SK-N-SH (cell line): ENCODE results near the gene SPATA31D4. TPM values are rescaled to one million over a fixed set of nuclear protein-coding genes. Genes with fewer than 3 reads are reported as not detected.

ENCODE experiments used
- CTCF ChIA-PET: fragments of 300-600, 350-600 bp; formaldehyde crosslinking; extraction: SDS; loops from one replicate; lab custom pipeline; 2021; lab: Yijun Ruan, JAX
- POLR2A ChIA-PET: fragments of 350-600 bp; sonication (Branson Sonifier 250); formaldehyde crosslinking; extraction: SDS; loops from one replicate; lab custom pipeline; 2020; ENCODE audit warnings: antibody characterized with exemption, inconsistent platforms; lab: Yijun Ruan, JAX
- DNase-seq: peaks from one replicate; pipeline ENCODE4 v3.0.0; 2012
- H2AFZ ChIP-seq: fragments of 200-600 bp; sonication (generic); 2 replicates; pipeline ENCODE4 v1.8.1; 2016; ENCODE audit warnings: antibody characterized with exemption, mild to moderate bottlenecking, low read depth
- H3F3A ChIP-seq: fragments of 200-600 bp; sonication (generic); replicated peaks from 2 replicates; pipeline ENCODE3; 2016; ENCODE audit warnings: antibody characterized with exemption, mild to moderate bottlenecking; ENCODE audit not compliant: insufficient read depth
- H3K27ac ChIP-seq, 2 experiments: fragments of 200-500 bp in 1 of 2; fragments of 200-600 bp in 1 of 2; sonication (Bioruptor generic) in 1 of 2; sonication (generic), shearing (Covaris generic) in 1 of 2; 2 replicates each; pipeline versions ENCODE4 v1.5.1 to v1.6.1; 2014 to 2016; ENCODE audit warnings: low read depth in 2 of 2, inconsistent platforms in 1 of 2, low read length in 1 of 2, mild to moderate bottlenecking in 1 of 2, mixed read lengths in 1 of 2
- H3K27me3 ChIP-seq: fragments of 200-600 bp; sonication (generic), shearing (Covaris generic); 2 replicates; pipeline ENCODE4 v1.6.1; 2016; ENCODE audit warnings: mixed run types; ENCODE audit not compliant: insufficient read depth
- H3K36me3 ChIP-seq, 2 experiments: fragments of 200-500 bp in 1 of 2; fragments of 200-600 bp in 1 of 2; sonication (Bioruptor generic) in 1 of 2; sonication (generic) in 1 of 2; replicated peaks in 1 of 2; 2 replicates each; pipeline versions ENCODE3 to v1.5.1; 2014 to 2016; ENCODE audit warnings: low read length in 1 of 2, mild to moderate bottlenecking in 1 of 2; ENCODE audit not compliant: insufficient read depth in 2 of 2, control insufficient read depth in 1 of 2
- H3K4me1 ChIP-seq, 2 experiments: fragments of 200-500 bp in 1 of 2; fragments of 200-600 bp in 1 of 2; sonication (Bioruptor generic) in 1 of 2; sonication (generic), shearing (Covaris generic) in 1 of 2; 2 replicates each; pipeline versions ENCODE4 v1.5.1 to v1.6.1; 2014 to 2016; ENCODE audit warnings: low read depth in 1 of 2, low read length in 1 of 2, mixed run types in 1 of 2; ENCODE audit not compliant: insufficient read depth in 2 of 2, control insufficient read depth in 1 of 2
- H3K4me2 ChIP-seq: fragments of 200-600 bp; sonication (generic), shearing (Covaris generic); 2 replicates; pipeline ENCODE4 v1.6.1; 2017; ENCODE audit warnings: mixed run types
- H3K4me3 ChIP-seq, 2 experiments: fragments of 200-500 bp in 1 of 2; fragments of 200-600 bp in 1 of 2; sonication (Bioruptor generic) in 1 of 2; sonication (generic), shearing (Covaris generic) in 1 of 2; 2 replicates each; pipeline versions ENCODE4 v1.5.1 to v1.8.1; 2014 to 2016; ENCODE audit warnings: low read depth in 2 of 2, inconsistent platforms in 1 of 2, low read length in 1 of 2, mild to moderate bottlenecking in 1 of 2, mixed read lengths in 1 of 2, moderate library complexity in 1 of 2
- H3K79me2 ChIP-seq: fragments of 200-600 bp; sonication (generic); 2 replicates; pipeline ENCODE4 v1.8.1; 2017; ENCODE audit warnings: mild to moderate bottlenecking; ENCODE audit not compliant: insufficient read depth
- H3K9ac ChIP-seq: fragments of 200-600 bp; sonication (generic); 2 replicates; pipeline ENCODE4 v1.6.1; 2017; ENCODE audit warnings: mixed run types
- H3K9me2 ChIP-seq: fragments of 200-600 bp; sonication (generic); 2 replicates; pipeline ENCODE4 v1.6.1; 2017; ENCODE audit warnings: mixed run types
- H3K9me3 ChIP-seq: fragments of 200-600 bp; sonication (generic); 2 replicates; pipeline ENCODE4 v1.6.1; 2017; ENCODE audit warnings: mixed run types, mild to moderate bottlenecking, moderate library complexity
- H4K20me1 ChIP-seq: fragments of 200-600 bp; sonication (generic); 2 replicates; pipeline ENCODE4 v1.6.1; 2017; ENCODE audit warnings: mild to moderate bottlenecking, mixed run types; ENCODE audit not compliant: insufficient read depth
- EP300 ChIP-seq, 2 experiments: IDR thresholded peaks; 2 replicates each; pipeline versions ENCODE4 v1.4.0 to v1.6.1; 2012; ENCODE audit warnings: borderline replicate concordance in 1 of 2, low read depth in 1 of 2, low read length in 1 of 2
- FOSL2 ChIP-seq: IDR thresholded peaks from 2 replicates; pipeline ENCODE4 v1.4.0; 2012; ENCODE audit warnings: low read depth, mild to moderate bottlenecking, moderate library complexity, borderline replicate concordance
- FOXJ3 ChIP-seq: sonication (generic); formaldehyde crosslinking; IDR thresholded peaks from 2 replicates; pipeline ENCODE4 v1.5.1; 2020; ENCODE audit warnings: mild to moderate bottlenecking, missing genetic modification reagents
- FOXM1 ChIP-seq: IDR thresholded peaks from 2 replicates; pipeline ENCODE4 v1.4.0; 2012; ENCODE audit warnings: low read depth, mild to moderate bottlenecking
- MXI1 ChIP-seq: IDR thresholded peaks from 2 replicates; pipeline ENCODE4 v1.6.1; 2012; ENCODE audit warnings: mild to moderate bottlenecking, low read depth, low read length, improper control_type of control experiment
- NFIC ChIP-seq: IDR thresholded peaks from 2 replicates; pipeline ENCODE4 v1.4.0; 2012; ENCODE audit warnings: borderline replicate concordance
- NRF1 ChIP-seq: IDR thresholded peaks from 2 replicates; pipeline ENCODE4 v1.6.1; 2012; ENCODE audit warnings: low read depth, mild to moderate bottlenecking, low read length
- RCOR1 ChIP-seq: fragments of 150-350 bp; IDR thresholded peaks from 2 replicates; pipeline ENCODE4 v1.6.1; 2017; ENCODE audit warnings: antibody characterized with exemption, low read length
- REST ChIP-seq: IDR thresholded peaks from 2 replicates; pipeline ENCODE4 v1.6.1; 2012; ENCODE audit warnings: mild to moderate bottlenecking, low read depth, low read length, moderate library complexity
- RFX5 ChIP-seq: IDR thresholded peaks from 2 replicates; pipeline ENCODE4 v1.6.1; 2012; ENCODE audit warnings: mild to moderate bottlenecking, improper control_type of control experiment, low read length
- RXRA ChIP-seq: IDR thresholded peaks from 2 replicates; pipeline ENCODE4 v1.4.0; 2012; ENCODE audit warnings: low read depth, mild to moderate bottlenecking, borderline replicate concordance
- TEAD4 ChIP-seq: IDR thresholded peaks from 2 replicates; pipeline ENCODE4 v1.4.0; 2012; ENCODE audit warnings: mild to moderate bottlenecking, borderline replicate concordance; ENCODE audit not compliant: insufficient read depth
- YY1 ChIP-seq: IDR thresholded peaks from 2 replicates; pipeline ENCODE4 v1.4.0; 2012; ENCODE audit warnings: low read depth, mild to moderate bottlenecking
- WGBS: methylation state at CpG from one replicate; pipeline ENCODE4 v1.1.6; 2017; ENCODE audit warnings: low lambda C conversion rate; 5-methylcytosine and 5-hydroxymethylcytosine counted together
- polyA plus RNA-seq, 3 experiments: library from polyadenylated mRNA; depleted of rRNA; stranded (reverse); fragments of >200 nt; gene quantifications; 2 replicates each; pipeline ENCODE4 v1.2.3, GENCODE V29; 2012
- TF ChIP-seq, protein P1 (sequence below): IDR thresholded peaks from 2 replicates; pipeline ENCODE4 v1.4.0; 2012; ENCODE audit warnings: low read depth, borderline replicate concordance
- TF ChIP-seq, protein P2 (sequence below): fragments of 200-600 bp; sonication (generic); IDR thresholded peaks from 2 replicates; pipeline ENCODE4 v1.6.1; 2017; ENCODE audit warnings: antibody characterized with exemption, mild to moderate bottlenecking, moderate library complexity
- TF ChIP-seq, protein P3 (sequence below): IDR thresholded peaks from 2 replicates; pipeline ENCODE4; 2012

Gene SPATA31D4
- polyA plus RNA-seq, 1 of the 3 experiments (the other 2 are of a cell fraction): not detected

DNA sequence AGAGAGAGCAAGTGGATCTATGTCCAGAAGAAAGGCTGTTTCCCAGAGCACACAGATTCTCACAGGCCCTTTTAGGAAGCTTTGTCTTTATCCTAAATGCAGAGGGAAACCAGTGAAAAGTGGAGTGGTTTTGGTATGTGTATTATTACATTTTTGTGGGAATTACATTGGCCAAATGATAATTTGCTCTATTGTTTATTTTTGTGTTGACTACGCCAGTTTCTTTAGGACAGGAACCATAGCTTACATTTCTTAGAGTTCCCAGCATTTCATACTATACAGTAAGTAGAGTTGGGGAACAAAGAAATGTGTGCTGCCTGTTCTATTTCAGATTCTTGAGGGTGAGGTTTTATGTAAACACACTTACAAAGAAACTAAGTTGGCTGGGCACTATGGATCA, 29.4 kb upstream of the SPATA31D4 start:
- H3K4me2 ChIP-seq: no peak overlapping the region

More for the DNA sequence above, 29.4 kb upstream of the SPATA31D4 start:
- Histone ChIP-seq H3K9me2 (no peaks in the 10 kb centered on the region), H2AFZ (no peak overlapping the region), H3K79me2 (no peaks in the 10 kb centered on the region), H3F3A (peaks cover 6% of the 10 kb centered on the region), H3K9ac (no peak overlapping the region), H3K9me3 (no peaks in the 10 kb centered on the region), H3K4me3 (no peak overlapping the region), H3K36me3 (no peaks in the 10 kb centered on the region), H3K27me3 (no peaks in the 10 kb centered on the region), H3K4me1 (no peaks in the 10 kb centered on the region; a peak in 1 of 4 replicates), H3K27ac (no peak overlapping the region), H4K20me1 (no peaks in the 10 kb centered on the region)
- 91% methylated on average over 1 of the region's 1 CpG for WGBS
- ChIA-PET CTCF (no interaction called here), POLR2A (no interaction called here)
- DNase-seq: no peak
- TF ChIP-seq FOXM1: no peak
- TF ChIP-seq FOSL2: no peak
- TF ChIP-seq YY1: no peak
- TF ChIP-seq REST: no peak
- TF ChIP-seq, protein P1, sequence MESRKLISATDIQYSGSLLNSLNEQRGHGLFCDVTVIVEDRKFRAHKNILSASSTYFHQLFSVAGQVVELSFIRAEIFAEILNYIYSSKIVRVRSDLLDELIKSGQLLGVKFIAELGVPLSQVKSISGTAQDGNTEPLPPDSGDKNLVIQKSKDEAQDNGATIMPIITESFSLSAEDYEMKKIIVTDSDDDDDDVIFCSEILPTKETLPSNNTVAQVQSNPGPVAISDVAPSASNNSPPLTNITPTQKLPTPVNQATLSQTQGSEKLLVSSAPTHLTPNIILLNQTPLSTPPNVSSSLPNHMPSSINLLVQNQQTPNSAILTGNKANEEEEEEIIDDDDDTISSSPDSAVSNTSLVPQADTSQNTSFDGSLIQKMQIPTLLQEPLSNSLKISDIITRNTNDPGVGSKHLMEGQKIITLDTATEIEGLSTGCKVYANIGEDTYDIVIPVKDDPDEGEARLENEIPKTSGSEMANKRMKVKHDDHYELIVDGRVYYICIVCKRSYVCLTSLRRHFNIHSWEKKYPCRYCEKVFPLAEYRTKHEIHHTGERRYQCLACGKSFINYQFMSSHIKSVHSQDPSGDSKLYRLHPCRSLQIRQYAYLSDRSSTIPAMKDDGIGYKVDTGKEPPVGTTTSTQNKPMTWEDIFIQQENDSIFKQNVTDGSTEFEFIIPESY: no peak
- no peak for TF ChIP-seq RFX5
- TF ChIP-seq NFIC: no peak
- TF ChIP-seq, protein P2, sequence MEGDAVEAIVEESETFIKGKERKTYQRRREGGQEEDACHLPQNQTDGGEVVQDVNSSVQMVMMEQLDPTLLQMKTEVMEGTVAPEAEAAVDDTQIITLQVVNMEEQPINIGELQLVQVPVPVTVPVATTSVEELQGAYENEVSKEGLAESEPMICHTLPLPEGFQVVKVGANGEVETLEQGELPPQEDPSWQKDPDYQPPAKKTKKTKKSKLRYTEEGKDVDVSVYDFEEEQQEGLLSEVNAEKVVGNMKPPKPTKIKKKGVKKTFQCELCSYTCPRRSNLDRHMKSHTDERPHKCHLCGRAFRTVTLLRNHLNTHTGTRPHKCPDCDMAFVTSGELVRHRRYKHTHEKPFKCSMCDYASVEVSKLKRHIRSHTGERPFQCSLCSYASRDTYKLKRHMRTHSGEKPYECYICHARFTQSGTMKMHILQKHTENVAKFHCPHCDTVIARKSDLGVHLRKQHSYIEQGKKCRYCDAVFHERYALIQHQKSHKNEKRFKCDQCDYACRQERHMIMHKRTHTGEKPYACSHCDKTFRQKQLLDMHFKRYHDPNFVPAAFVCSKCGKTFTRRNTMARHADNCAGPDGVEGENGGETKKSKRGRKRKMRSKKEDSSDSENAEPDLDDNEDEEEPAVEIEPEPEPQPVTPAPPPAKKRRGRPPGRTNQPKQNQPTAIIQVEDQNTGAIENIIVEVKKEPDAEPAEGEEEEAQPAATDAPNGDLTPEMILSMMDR: no peak
- no peak for TF ChIP-seq RCOR1
- no peak for TF ChIP-seq FOXJ3 (CRISPR knock-in tag)
- TF ChIP-seq NRF1: no peak
- TF ChIP-seq TEAD4: no peak
- TF ChIP-seq, protein P3, sequence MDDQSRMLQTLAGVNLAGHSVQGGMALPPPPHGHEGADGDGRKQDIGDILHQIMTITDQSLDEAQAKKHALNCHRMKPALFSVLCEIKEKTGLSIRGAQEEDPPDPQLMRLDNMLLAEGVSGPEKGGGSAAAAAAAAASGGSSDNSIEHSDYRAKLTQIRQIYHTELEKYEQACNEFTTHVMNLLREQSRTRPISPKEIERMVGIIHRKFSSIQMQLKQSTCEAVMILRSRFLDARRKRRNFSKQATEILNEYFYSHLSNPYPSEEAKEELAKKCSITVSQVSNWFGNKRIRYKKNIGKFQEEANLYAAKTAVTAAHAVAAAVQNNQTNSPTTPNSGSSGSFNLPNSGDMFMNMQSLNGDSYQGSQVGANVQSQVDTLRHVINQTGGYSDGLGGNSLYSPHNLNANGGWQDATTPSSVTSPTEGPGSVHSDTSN: no peak
- no peak for TF ChIP-seq RXRA
- TF ChIP-seq MXI1: no peak
- TF ChIP-seq EP300 (IDR thresholded peaks at IDR 0.05; ENCODE audit: borderline replicate concordance in 1 of 2, low read depth in 1 of 2, low read length in 1 of 2): no peak
